HEK293T (cell line): ENCODE results near the gene EIF4G3.
"Not testable (repeated sequence)": the region's sequence is repeated elsewhere in the genome, so short reads cannot be mapped to it uniquely, and the experiment has no call there.

Experiments
- CTCF ChIA-PET: fragments of 350-600 bp; formaldehyde crosslinking; extraction: SDS; loops from one replicate; lab custom pipeline; 2021; ENCODE audit warnings: antibody characterized with exemption, inconsistent platforms; lab: Yijun Ruan, JAX
- POLR2A ChIA-PET: fragments of 350-600 bp; formaldehyde crosslinking; extraction: SDS; loops from one replicate; lab custom pipeline; 2020; ENCODE audit warnings: antibody characterized with exemption, inconsistent platforms; lab: Yijun Ruan, JAX
- DNase-seq: peaks from one replicate; pipeline ENCODE4 v3.0.0; 2012; ENCODE audit warnings: mixed read lengths; ENCODE audit errors: extremely low spot score
- ARNT ChIP-seq: fragments of 450-650 bp; IDR thresholded peaks from 2 replicates; pipeline ENCODE4 v1.6.1; 2017; ENCODE audit warnings: mild to moderate bottlenecking
- BHLHE40 ChIP-seq: fragments of 450-650 bp; IDR thresholded peaks from 2 replicates; pipeline ENCODE4 v1.6.1; 2016; ENCODE audit warnings: mild to moderate bottlenecking, moderate library complexity, borderline replicate concordance
- CTBP1 ChIP-seq: fragments of 450-650 bp; IDR thresholded peaks from 2 replicates; pipeline ENCODE4 v1.6.1; 2016; ENCODE audit warnings: borderline replicate concordance
- ELF4 ChIP-seq: fragments of 450-650 bp; IDR thresholded peaks from 2 replicates; pipeline ENCODE4 v1.6.1; 2017; ENCODE audit warnings: antibody characterized with exemption
- FOXA1 ChIP-seq: fragments of 450-650 bp; IDR thresholded peaks from 2 replicates; pipeline ENCODE4 v1.6.1; 2016; ENCODE audit warnings: mild to moderate bottlenecking
- FOXK2 ChIP-seq: fragments of 450-650 bp; IDR thresholded peaks from 2 replicates; pipeline ENCODE4 v1.6.1; 2016; ENCODE audit warnings: mild to moderate bottlenecking
- FOXM1 ChIP-seq: fragments of 450-650 bp; IDR thresholded peaks from 2 replicates; pipeline ENCODE4 v1.6.1; 2017; ENCODE audit warnings: mild to moderate bottlenecking, borderline replicate concordance
- HDGF ChIP-seq: fragments of 450-650 bp; IDR thresholded peaks from 2 replicates; pipeline ENCODE4 v1.6.1; 2017; ENCODE audit warnings: antibody characterized with exemption, borderline replicate concordance
- L3MBTL2 ChIP-seq: fragments of 450-650 bp; conservative IDR thresholded peaks from 2 replicates; pipeline ENCODE4 v1.6.1; 2016; ENCODE audit warnings: mild to moderate bottlenecking
- LEF1 ChIP-seq: fragments of 450-650 bp; IDR thresholded peaks from 2 replicates; pipeline ENCODE4 v1.6.1; 2017; ENCODE audit warnings: mild to moderate bottlenecking, borderline replicate concordance
- NFRKB ChIP-seq: fragments of 450-650 bp; IDR thresholded peaks from 2 replicates; pipeline ENCODE4 v1.6.1; 2016; ENCODE audit warnings: mild to moderate bottlenecking, moderate library complexity
- PKNOX1 ChIP-seq: fragments of 450-650 bp; IDR thresholded peaks from 2 replicates; pipeline ENCODE4 v1.6.1; 2016
- SP1 ChIP-seq: fragments of 450-650 bp; IDR thresholded peaks from 2 replicates; pipeline ENCODE4 v1.6.1; 2017
- SUZ12 ChIP-seq: fragments of 450-650 bp; IDR thresholded peaks from 2 replicates; pipeline ENCODE4 v1.6.1; 2016; ENCODE audit warnings: mild to moderate bottlenecking
- TARDBP ChIP-seq: fragments of 450-650 bp; IDR thresholded peaks from 2 replicates; pipeline ENCODE4 v1.6.1; 2016
- ZNF384 ChIP-seq: fragments of 450-650 bp; IDR thresholded peaks from 2 replicates; pipeline ENCODE4 v1.6.1; 2016

Gene EIF4G3

GRCh38 chr1:21188235-21188634, 11.5 kb upstream of the EIF4G3 start:
- DNase-seq, result no peak
- CTCF ChIA-PET, result interaction anchor here (0.6 to 1.2 kb wide), 3 partner anchors 8 to 1264 kb away, joined by 3 to 4 read pairs (median 3); no protein-coding TSS in a partner anchor
- POLR2A ChIA-PET, result interaction anchor here (1.0 kb wide), 1 partner anchor 10 kb away, joined by 3 read pairs; no protein-coding TSS in a partner anchor
- TF ChIP-seq ZNF384, result no peak
- TF ChIP-seq CTBP1, result no peak
- no peak for TF ChIP-seq ARNT
- no peak for TF ChIP-seq FOXM1
- no peak for TF ChIP-seq SP1

- no peak for DNase-seq
- no peak for TF ChIP-seq FOXM1
- no peak for TF ChIP-seq ZNF384
- TF ChIP-seq L3MBTL2, result no peak
- no peak for TF ChIP-seq PKNOX1
- no peak for TF ChIP-seq ARNT
- TF ChIP-seq TARDBP, result no peak
- no peak for TF ChIP-seq BHLHE40
- TF ChIP-seq ELF4, result no peak
- TF ChIP-seq NFRKB, result no peak
- no peak for TF ChIP-seq FOXA1
- TF ChIP-seq HDGF, result no peak
- TF ChIP-seq SUZ12, result no peak
- no peak for TF ChIP-seq SP1
- TF ChIP-seq LEF1, result no peak
- ChIA-PET POLR2A (no interaction called here), CTCF (interaction anchor here (0.6 to 1.4 kb wide), 4 partner anchors 9 to 437 kb away, joined by 3 to 7 read pairs (median 4); no protein-coding TSS in a partner anchor)
These were observed 8.6 kb upstream of the EIF4G3 start for GRCh38 chr1:21185221-21185731.

- CTCF ChIA-PET, result interaction anchor here (1.4 kb wide), 2 partner anchors 8 to 10 kb away, joined by 3 to 7 read pairs; no protein-coding TSS in a partner anchor
- DNase-seq, result no peak
- POLR2A ChIA-PET, result no interaction called here
- TF ChIP-seq LEF1 (no peak), BHLHE40 (no peak), FOXK2 (no peak), NFRKB (no peak), FOXM1 (no peak), ELF4 (no peak), L3MBTL2 (no peak), SUZ12 (no peak), SP1 (no peak), ZNF384 (no peak), ARNT (no peak)
These were observed 7.6 kb upstream of the EIF4G3 start for GRCh38 chr1:21184276-21184675.

- TF ChIP-seq BHLHE40, result no peak
- no peak for TF ChIP-seq FOXM1
- no peak for TF ChIP-seq L3MBTL2
- TF ChIP-seq CTBP1, result no peak
- no peak for TF ChIP-seq SP1
- no peak for TF ChIP-seq FOXA1
- no peak for TF ChIP-seq ARNT
- TF ChIP-seq HDGF, result no peak
- TF ChIP-seq FOXK2, result no peak
- TF ChIP-seq NFRKB, result no peak
- TF ChIP-seq ELF4, result no peak
- TF ChIP-seq SUZ12, result no peak
- no peak for TF ChIP-seq PKNOX1
- TF ChIP-seq LEF1, result no peak
- no peak for TF ChIP-seq ZNF384
- no peak for TF ChIP-seq TARDBP
- CTCF ChIA-PET, result no interaction called here
- POLR2A ChIA-PET, result no interaction called here
- no peak for DNase-seq
These were observed 5.6 kb upstream of the EIF4G3 start for GRCh38 chr1:21182181-21182731.

- POLR2A ChIA-PET, result interaction anchor here (0.7 to 1.1 kb wide), 2 partner anchors 9 to 392 kb away, joined by 3 read pairs; no protein-coding TSS in a partner anchor
- DNase-seq, result not testable (repeated sequence)
- CTCF ChIA-PET, result interaction anchor here (1.2 kb wide), 1 partner anchor 40 kb away, joined by 3 read pairs; no protein-coding TSS in a partner anchor
These were observed 1.6 kb upstream of the EIF4G3 start for GRCh38 chr1:21178271-21178670.

- POLR2A ChIA-PET, result interaction anchor here (1.0 kb wide), 1 partner anchor 23 kb away, joined by 4 read pairs; no protein-coding TSS in a partner anchor
- CTCF ChIA-PET, result no interaction called here
- no peak for TF ChIP-seq HDGF
- TF ChIP-seq FOXM1, result no peak
- TF ChIP-seq CTBP1, result no peak
- no peak for TF ChIP-seq L3MBTL2
- TF ChIP-seq FOXK2, result no peak
- TF ChIP-seq BHLHE40, result no peak
- no peak for TF ChIP-seq TARDBP
- DNase-seq, result no peak
These were observed 771 bp downstream of the EIF4G3 start for GRCh38 chr1:21175670-21176581.
